Measurements from ENCODE around the gene DMXL2. TPM values are rescaled to one million over a fixed set of nuclear protein-coding genes. Genes with fewer than 3 reads are reported as not detected.
"Not testable (repeated sequence)": the region's sequence is repeated elsewhere in the genome, so short reads cannot be mapped to it uniquely, and the experiment has no call there.

The DMXL2 gene
- total RNA-seq = 100 to 1,000 TPM in 1 of 8 experiments, 10 to 100 TPM in 7; 30.0 to 197 (median 53.0) TPM

GRCh38 chr15:51622604-51623370, at the start of gene DMXL2:
TSS of gene DMXL2 (minus strand) at chr15:51622771. CDS start at chr15:51622545, 226 bp downstream.
- in situ Hi-C loops (cut with MboI; ENCODE audit: low pct_unique_long_range_greater_than_20kb in 2 of 9, low sequenced_read_pairs in 9 of 9, unreplicated experiment in 9 of 9) = no loop called here
- peak; percentile 62 to 86 (median 82) for ATAC-seq (replicated peaks in 6 of 8)
- Histone ChIP-seq H3K27ac (peak within 1 kb of the TSS; percentile 81), H3K4me1 (replicated peaks in 1 of 2) (peaks cover 4 to 9% of the 10 kb centered on the region in 2 donors), H3K4me3 (peak within 1 kb of the TSS; percentile 57 to 82 (median 66))
- 0% methylated on average over 1 to 13 of the region's 83 CpGs; no CpG with 5 or more reads in 8 of the 10 experiments for WGBS, 10 experiments

DNA sequence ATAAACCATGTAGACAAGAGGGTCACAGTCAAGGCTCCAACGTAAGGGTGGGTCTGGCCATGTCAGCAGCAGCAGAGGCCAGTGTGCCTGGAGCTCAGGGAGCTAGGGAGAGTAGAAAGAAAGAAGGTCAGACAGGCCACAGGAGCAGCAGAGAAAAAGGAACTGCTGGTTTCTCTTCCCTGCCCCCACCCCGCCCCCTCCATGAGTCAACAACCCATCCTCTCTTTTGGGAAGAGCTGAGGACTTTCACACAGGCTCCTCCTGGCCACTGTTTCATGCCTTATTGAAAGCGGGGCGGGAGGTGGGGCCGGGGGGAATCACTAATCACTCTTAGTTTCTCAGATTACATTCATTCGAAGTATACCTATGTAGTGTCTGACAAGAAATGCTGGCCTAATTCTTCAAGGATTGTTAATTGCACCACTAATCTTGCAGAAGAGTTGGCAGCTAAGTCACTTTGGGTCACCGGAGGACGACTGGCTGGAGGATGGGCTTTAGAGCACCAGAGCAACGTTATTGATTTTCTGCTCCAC, 49.6 kb upstream of the DMXL2 start:
- 0 to 39% (median 2%) methylated on average over 1 to 8 of the region's 9 CpGs; no CpG with 5 or more reads in 2 of the 10 experiments for WGBS, 10 experiments
- in situ Hi-C loops (cut with MboI; ENCODE audit: low pct_unique_long_range_greater_than_20kb in 2 of 9, low sequenced_read_pairs in 9 of 9, unreplicated experiment in 9 of 9) = loop anchor here in 2 of 9 experiments (25.0 kb wide), 1 partner anchor 90 kb away; the partner anchor contains the start of gene TMOD2 (in 2 of the 2)
- peak in 6 of 8 experiments; percentile 26 to 90 (median 70) for ATAC-seq (replicated peaks in 6 of 8)
- Histone ChIP-seq H3K4me3 (no peak overlapping the region), H3K27ac (peak overlapping the region; percentile 33 to 55), H3K4me1 (replicated peaks in 1 of 2) (peaks cover 7 to 22% of the 10 kb centered on the region in 2 donors)

GRCh38 chr15:51669381-51669780, 46.8 kb upstream of the DMXL2 start:
- no peak for ATAC-seq (replicated peaks in 6 of 8)
- Histone ChIP-seq H3K4me1 (replicated peaks in 1 of 2) (peaks cover 7 to 22% of the 10 kb centered on the region in 2 donors), H3K27ac (no peak overlapping the region), H3K4me3 (no peak overlapping the region)
- WGBS, 10 experiments = 21 to 100% (median 83%) methylated on average over 1 to 2 of the region's 2 CpGs; no CpG with 5 or more reads in 1 of the 10 experiments
- in situ Hi-C loops (cut with MboI; ENCODE audit: low pct_unique_long_range_greater_than_20kb in 2 of 9, low sequenced_read_pairs in 9 of 9, unreplicated experiment in 9 of 9) = loop anchor here in 3 of 9 experiments (10.0 to 25.0 kb wide), 2 partner anchors 93 to 105 kb away; partner anchors contain the start of gene TMOD2 (in 2 of the 3)

DNA sequence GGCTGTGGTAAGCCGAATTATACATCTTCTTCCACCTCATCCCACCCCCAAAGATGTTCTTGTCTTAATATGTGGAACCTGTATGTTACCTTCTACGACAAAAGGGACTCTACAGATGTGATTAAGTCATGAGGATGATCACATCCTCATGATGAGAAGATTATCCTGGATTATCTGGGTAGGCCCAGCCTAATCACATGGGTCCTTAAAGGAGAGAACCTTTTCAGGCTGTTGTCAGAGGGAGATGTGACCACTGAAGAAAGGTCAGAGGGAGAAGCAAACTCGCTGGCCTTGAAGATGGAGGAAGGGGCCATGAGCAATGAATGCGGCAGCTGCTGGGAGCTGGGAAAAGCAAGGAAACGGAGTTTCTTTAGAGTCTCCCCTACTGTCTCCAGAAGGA, 45.9 kb upstream of the DMXL2 start:
- Histone ChIP-seq H3K4me3 (no peak overlapping the region), H3K27ac (no peak overlapping the region), H3K4me1 (replicated peaks in 1 of 2) (peaks cover 7 to 21% of the 10 kb centered on the region in 2 donors)
- 47 to 89% (median 77%) methylated on average over 2 to 5 of the region's 5 CpGs; no CpG with 5 or more reads in 3 of the 10 experiments for WGBS, 10 experiments
- no peak for ATAC-seq (replicated peaks in 6 of 8)
- in situ Hi-C loops (cut with MboI; ENCODE audit: low pct_unique_long_range_greater_than_20kb in 2 of 9, low sequenced_read_pairs in 9 of 9, unreplicated experiment in 9 of 9) = loop anchor here in 3 of 9 experiments (10.0 to 25.0 kb wide), 2 partner anchors 94 to 106 kb away; partner anchors contain the start of gene TMOD2 (in 2 of the 3)

- peaks cover 0 to 12% of the 10 kb centered on the region in 2 donors for H3K4me1 ChIP-seq (replicated peaks in 1 of 2)
- H3K27ac ChIP-seq = no peak overlapping the region
- in situ Hi-C loops (cut with MboI; ENCODE audit: low pct_unique_long_range_greater_than_20kb in 2 of 9, low sequenced_read_pairs in 9 of 9, unreplicated experiment in 9 of 9) = loop anchor here in 3 of 9 experiments (10.0 to 25.0 kb wide), 2 partner anchors 95 to 107 kb away; partner anchors contain the start of gene TMOD2 (in 2 of the 3)
- 0 to 95% (median 57%) methylated on average over 2 to 6 of the region's 6 CpGs; no CpG with 5 or more reads in 1 of the 10 experiments for WGBS, 10 experiments
- no peak for ATAC-seq (replicated peaks in 6 of 8)
- no peak overlapping the region for H3K4me3 ChIP-seq
Observed at GRCh38 chr15:51667478-51667877, 44.9 kb upstream of the DMXL2 start.

DNA sequence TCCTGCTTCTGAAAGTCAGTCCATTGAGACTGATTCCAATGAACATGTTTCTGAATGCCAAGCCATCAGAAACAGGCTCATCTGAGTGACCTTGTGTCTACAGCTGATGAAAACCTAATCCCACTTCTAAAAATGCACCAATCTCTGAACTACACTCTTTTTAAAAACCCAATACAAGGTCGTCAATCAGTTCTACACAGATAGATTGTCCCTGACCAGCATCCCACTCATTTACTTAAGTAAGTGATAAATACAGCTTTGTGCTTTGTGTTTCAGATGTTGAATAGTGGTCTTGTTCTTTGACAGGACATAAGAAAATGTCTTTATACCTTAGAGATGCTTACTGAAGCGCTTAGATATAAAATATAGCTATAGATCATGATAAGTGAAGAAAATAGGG, 38.5 kb upstream of the DMXL2 start:
- 0 to 100% (median 83%) methylated on average over 1 to 2 of the region's 2 CpGs; no CpG with 5 or more reads in 3 of the 10 experiments for WGBS, 10 experiments
- no peak overlapping the region for H3K27ac ChIP-seq
- H3K4me3 ChIP-seq = no peak overlapping the region
- in situ Hi-C loops (cut with MboI; ENCODE audit: low pct_unique_long_range_greater_than_20kb in 2 of 9, low sequenced_read_pairs in 9 of 9, unreplicated experiment in 9 of 9) = loop anchor here in 3 of 9 experiments (10.0 to 25.0 kb wide), 2 partner anchors 101 to 114 kb away; partner anchors contain the start of gene TMOD2 (in 2 of the 3)
- ATAC-seq (replicated peaks in 6 of 8) = no peak
- no peaks in the 10 kb centered on the region for H3K4me1 ChIP-seq (replicated peaks in 1 of 2)

- in situ Hi-C loops (cut with MboI; ENCODE audit: low pct_unique_long_range_greater_than_20kb in 2 of 9, low sequenced_read_pairs in 9 of 9, unreplicated experiment in 9 of 9) = loop anchor here in 4 of 9 experiments (10.0 to 25.0 kb wide), 3 partner anchors 104 to 116 kb away; partner anchors contain the start of gene TMOD2 (in 2 of the 4)
- WGBS, 10 experiments = 8 to 93% (median 84%) methylated on average over 1 to 3 of the region's 3 CpGs
Observed at GRCh38 chr15:51658664-51659063, 36.1 kb upstream of the DMXL2 start.

GRCh38 chr15:51655401-51656057, 33.0 kb upstream of the DMXL2 start:
- in situ Hi-C loops (cut with MboI; ENCODE audit: low pct_unique_long_range_greater_than_20kb in 2 of 9, low sequenced_read_pairs in 9 of 9, unreplicated experiment in 9 of 9) = loop anchor here in 4 of 9 experiments (10.0 to 25.0 kb wide), 3 partner anchors 107 to 119 kb away; partner anchors contain the start of gene TMOD2 (in 2 of the 4)
- not testable (repeated sequence) for ATAC-seq (replicated peaks in 6 of 8); H3K4me3 ChIP-seq; H3K4me1 ChIP-seq (replicated peaks in 1 of 2); H3K27ac ChIP-seq
- 20 to 100% (median 87%) methylated on average over 1 to 16 of the region's 24 CpGs; no CpG with 5 or more reads in 2 of the 10 experiments for WGBS, 10 experiments

More at GRCh38 chr15:51658664-51659063, 36.1 kb upstream of the DMXL2 start:
- Histone ChIP-seq H3K4me1 (replicated peaks in 1 of 2) (no peaks in the 10 kb centered on the region), H3K4me3 (no peak overlapping the region), H3K27ac (no peak overlapping the region)
- peak in 2 of 8 experiments; percentile 34 to 66 for ATAC-seq (replicated peaks in 6 of 8)

GRCh38 chr15:51652084-51652668, 29.6 kb upstream of the DMXL2 start:
- 38 to 100% (median 90%) methylated on average over 2 to 5 of the region's 5 CpGs; no CpG with 5 or more reads in 1 of the 10 experiments for WGBS, 10 experiments
- Histone ChIP-seq H3K4me1 (replicated peaks in 1 of 2) (no peaks in the 10 kb centered on the region), H3K4me3 (no peak overlapping the region), H3K27ac (no peak overlapping the region)
- ATAC-seq (replicated peaks in 6 of 8) = no peak
- in situ Hi-C loops (cut with MboI; ENCODE audit: low pct_unique_long_range_greater_than_20kb in 2 of 9, low sequenced_read_pairs in 9 of 9, unreplicated experiment in 9 of 9) = loop anchor here in 5 of 9 experiments (5.0 to 25.0 kb wide), 4 partner anchors 110 to 123 kb away; partner anchors contain the start of gene TMOD2 (in 2 of the 5)

- H3K4me1 ChIP-seq (replicated peaks in 1 of 2) = no peaks in the 10 kb centered on the region
- 20 to 52% (median 40%) methylated on average over 2 to 4 of the region's 4 CpGs for WGBS, 10 experiments
- no peak overlapping the region for H3K27ac ChIP-seq
- ATAC-seq (replicated peaks in 6 of 8) = peak; percentile 77 to 96 (median 88)
- H3K4me3 ChIP-seq = no peak overlapping the region
- in situ Hi-C loops (cut with MboI; ENCODE audit: low pct_unique_long_range_greater_than_20kb in 2 of 9, low sequenced_read_pairs in 9 of 9, unreplicated experiment in 9 of 9) = loop anchor here in 6 of 9 experiments (5.0 to 25.0 kb wide), 5 partner anchors 112 to 237 kb away; partner anchors contain the start of gene TMOD2 (in 2 of the 6)
Observed at GRCh38 chr15:51649659-51650521, 27.3 kb upstream of the DMXL2 start.

DNA sequence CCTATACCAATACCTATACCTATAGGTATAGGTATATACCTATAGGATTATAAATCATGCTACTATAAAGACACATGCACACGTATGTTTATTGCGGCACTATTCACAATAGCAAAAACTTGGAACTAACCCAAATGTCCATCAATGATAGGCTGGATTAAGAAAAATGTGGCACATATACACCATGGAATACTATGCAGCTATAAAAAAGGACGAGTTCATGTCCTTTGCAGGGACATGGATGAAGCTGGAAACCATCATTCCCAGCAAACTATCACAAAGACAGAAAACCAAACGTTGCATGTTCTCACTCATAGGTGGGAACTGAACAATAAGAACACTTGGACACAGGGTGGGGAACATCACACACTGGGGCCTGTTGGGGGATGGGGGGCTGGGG, 26.1 kb upstream of the DMXL2 start:
- in situ Hi-C loops (cut with MboI; ENCODE audit: low pct_unique_long_range_greater_than_20kb in 2 of 9, low sequenced_read_pairs in 9 of 9, unreplicated experiment in 9 of 9) = loop anchor here in 2 of 9 experiments (10.0 to 25.0 kb wide), 2 partner anchors 126 to 239 kb away; no protein-coding TSS in a partner anchor
- WGBS, 10 experiments = 20 to 100% (median 85%) methylated on average over 1 to 3 of the region's 4 CpGs; no CpG with 5 or more reads in 5 of the 10 experiments

More for the DNA sequence above, 26.1 kb upstream of the DMXL2 start:
- not testable (repeated sequence) for H3K4me3 ChIP-seq; H3K4me1 ChIP-seq (replicated peaks in 1 of 2); H3K27ac ChIP-seq; ATAC-seq (replicated peaks in 6 of 8)

All from motor neuron (in vitro differentiated cells).